HEK293 (cell line): ENCODE results near the gene VEGFA.

Source experiments
- CTCF ChIA-PET: fragments of 350-600 bp; formaldehyde crosslinking; extraction: SDS; loops from one replicate; lab custom pipeline; 2021; ENCODE audit warnings: antibody characterized with exemption; lab: Yijun Ruan, JAX
- POLR2A ChIA-PET: fragments of 300-600 bp; formaldehyde crosslinking; extraction: SDS; loops from one replicate; lab custom pipeline; 2020; ENCODE audit warnings: antibody characterized with exemption, inconsistent platforms; lab: Yijun Ruan, JAX
- H3K27ac ChIP-seq: fragments of 200-500 bp; sonication (Bioruptor generic); 2 replicates; pipeline ENCODE4 v1.5.1; 2014; ENCODE audit warnings: low read depth, low read length, control low read depth, inconsistent platforms; ENCODE audit errors: extremely low read depth
- H3K36me3 ChIP-seq, 2 experiments: fragments of 200-500 bp in 1 of 2; sonication (Bioruptor generic) in 1 of 2; 1 replicate in 1 of 2; 2 replicates in 1 of 2; pipeline ENCODE4 v1.5.1; 2014 to 2017; ENCODE audit warnings: inconsistent platforms in 2 of 2, low read length in 2 of 2; ENCODE audit not compliant: control insufficient read depth in 2 of 2, insufficient read depth in 1 of 2
- H3K4me1 ChIP-seq: fragments of 200-500 bp; sonication (Bioruptor generic); 2 replicates; pipeline ENCODE4 v1.5.1; 2014; ENCODE audit warnings: mild to moderate bottlenecking, low read length, inconsistent platforms; ENCODE audit not compliant: control insufficient read depth, insufficient read depth
- H3K4me3 ChIP-seq: 2 replicates; pipeline ENCODE4 v1.5.1; 2011; ENCODE audit warnings: low read depth, mild to moderate bottlenecking, control low read depth, low read length, moderate library complexity
- H3K9me3 ChIP-seq: fragments of 200-500 bp; sonication (Bioruptor generic); 2 replicates; pipeline ENCODE4 v1.5.1; 2014; ENCODE audit warnings: low read depth, low read length, inconsistent platforms; ENCODE audit not compliant: control insufficient read depth, insufficient read depth
- FEZF1 ChIP-seq: fragments of 450-650 bp; formaldehyde crosslinking; IDR thresholded peaks from 2 replicates; pipeline ENCODE4 v1.5.1; 2016; ENCODE audit warnings: missing biosample characterization, missing genetic modification characterization
- KLF10 ChIP-seq: fragments of 450-650 bp; IDR thresholded peaks from 2 replicates; pipeline ENCODE4 v1.5.1; 2018; ENCODE audit warnings: missing biosample characterization, mild to moderate bottlenecking, missing genetic modification characterization
- ZBTB11 ChIP-seq: fragments of 450-650 bp; formaldehyde crosslinking; conservative IDR thresholded peaks from 2 replicates; pipeline ENCODE4 v1.5.1; 2016; ENCODE audit warnings: low read depth, missing biosample characterization, missing genetic modification characterization
- ZBTB17 ChIP-seq: fragments of 450-650 bp; formaldehyde crosslinking; IDR thresholded peaks from 2 replicates; pipeline ENCODE4 v1.5.1; 2016; ENCODE audit warnings: missing biosample characterization, missing genetic modification characterization
- ZBTB26 ChIP-seq: fragments of 450-650 bp; formaldehyde crosslinking; optimal IDR thresholded peaks from 2 replicates; pipeline ENCODE3; 2016; ENCODE audit warnings: missing biosample characterization, mild to moderate bottlenecking, missing genetic modification characterization
- ZFP37 ChIP-seq: fragments of 450-650 bp; formaldehyde crosslinking; IDR thresholded peaks from 2 replicates; pipeline ENCODE4 v1.5.1; 2016; ENCODE audit warnings: missing biosample characterization, missing genetic modification characterization
- ZIC2 ChIP-seq: fragments of 450-650 bp; formaldehyde crosslinking; IDR thresholded peaks from 2 replicates; pipeline ENCODE4 v1.5.1; 2016; ENCODE audit warnings: missing biosample characterization, missing genetic modification characterization
- ZNF121 ChIP-seq: fragments of 450-650 bp; formaldehyde crosslinking; IDR thresholded peaks from 2 replicates; pipeline ENCODE4 v1.5.1; 2016; ENCODE audit warnings: missing biosample characterization, missing genetic modification characterization
- ZNF138 ChIP-seq: fragments of 450-650 bp; formaldehyde crosslinking; IDR thresholded peaks from 2 replicates; pipeline ENCODE4 v1.5.1; 2016; ENCODE audit warnings: missing biosample characterization, missing genetic modification characterization, borderline replicate concordance
- ZNF146 ChIP-seq: fragments of 450-650 bp; formaldehyde crosslinking; IDR thresholded peaks from 2 replicates; pipeline ENCODE4 v1.5.1; 2016; ENCODE audit warnings: missing biosample characterization, missing genetic modification characterization
- ZNF169 ChIP-seq: fragments of 450-650 bp; formaldehyde crosslinking; IDR thresholded peaks from 2 replicates; pipeline ENCODE4 v1.5.1; 2016; ENCODE audit warnings: missing biosample characterization, missing genetic modification characterization
- ZNF221 ChIP-seq: fragments of 450-650 bp; formaldehyde crosslinking; IDR thresholded peaks from 2 replicates; pipeline ENCODE4 v1.5.1; 2017; ENCODE audit warnings: missing biosample characterization, missing genetic modification characterization, borderline replicate concordance
- ZNF239 ChIP-seq: fragments of 450-650 bp; formaldehyde crosslinking; IDR thresholded peaks from 2 replicates; pipeline ENCODE4 v1.5.1; 2016; ENCODE audit warnings: missing biosample characterization, missing genetic modification characterization
- ZNF391 ChIP-seq: fragments of 450-650 bp; formaldehyde crosslinking; IDR thresholded peaks from 2 replicates; pipeline ENCODE4 v1.5.1; 2016; ENCODE audit warnings: low read depth, missing biosample characterization, missing genetic modification characterization, borderline replicate concordance
- ZNF398 ChIP-seq: fragments of 450-650 bp; formaldehyde crosslinking; IDR thresholded peaks from 2 replicates; pipeline ENCODE4 v1.5.1; 2017; ENCODE audit warnings: missing biosample characterization, missing genetic modification characterization
- ZNF670 ChIP-seq: fragments of 450-650 bp; formaldehyde crosslinking; IDR thresholded peaks from 2 replicates; pipeline ENCODE4 v1.5.1; 2016; ENCODE audit warnings: missing biosample characterization, missing genetic modification characterization, low read depth
- ZNF692 ChIP-seq: fragments of 450-650 bp; formaldehyde crosslinking; IDR thresholded peaks from 2 replicates; pipeline ENCODE4 v1.5.1; 2016; ENCODE audit warnings: missing biosample characterization, missing genetic modification characterization
- ZNF701 ChIP-seq: fragments of 450-650 bp; formaldehyde crosslinking; IDR thresholded peaks from 2 replicates; pipeline ENCODE4 v1.5.1; 2016; ENCODE audit warnings: missing biosample characterization, missing genetic modification characterization
- ZNF785 ChIP-seq: fragments of 450-650 bp; formaldehyde crosslinking; IDR thresholded peaks from 2 replicates; pipeline ENCODE4 v1.5.1; 2016; ENCODE audit warnings: missing biosample characterization, missing genetic modification characterization
- ZSCAN4 ChIP-seq: fragments of 450-650 bp; formaldehyde crosslinking; IDR thresholded peaks from 2 replicates; pipeline ENCODE4 v1.5.1; 2017; ENCODE audit warnings: missing biosample characterization, missing genetic modification characterization

The VEGFA gene

GRCh38 chr6:43736844-43737243 is 33.2 kb upstream of the VEGFA start:
- Histone ChIP-seq H3K9me3 (no peaks in the 10 kb centered on the region), H3K4me1 (no peaks in the 10 kb centered on the region), H3K4me3 (no peak overlapping the region), H3K27ac (no peak overlapping the region), H3K36me3 (no peaks in the 10 kb centered on the region)
- ChIA-PET CTCF (interaction anchor here (0.6 kb wide), 1 partner anchor 129 kb away, joined by 3 read pairs; no protein-coding TSS in a partner anchor), POLR2A (interaction anchor here (0.7 to 1.6 kb wide), 2 partner anchors 34 to 116 kb away, joined by 4 to 6 read pairs; partner anchors contain the start of gene VEGFA)
- TF ChIP-seq ZNF121 (tag by site-specific recombination), result no peak
- TF ChIP-seq ZNF221 (tag by site-specific recombination), result no peak
- TF ChIP-seq ZNF692, result 0 out of 2 replicates have a peak, but pooled peaks have one; percentile 28

GRCh38 chr6:43737272-43738081 is 32.5 kb upstream of the VEGFA start:
- no peak overlapping the region; the same call in 1 of the 2 replicates for H3K27ac ChIP-seq
- no peak overlapping the region for H3K4me3 ChIP-seq
- TF ChIP-seq ZIC2 (0 out of 2 replicates have a peak, but pooled peaks have one; percentile 11), ZBTB26 (tag by site-specific recombination) (no peak), ZNF398 (tag by site-specific recombination) (0 out of 2 replicates have a peak, but pooled peaks have one; percentile 29)
- TF ChIP-seq, all 188 proteins: peak for 2
- Histone ChIP-seq H3K36me3 (no peaks in the 10 kb centered on the region), H3K9me3 (no peaks in the 10 kb centered on the region), H3K4me1 (no peaks in the 10 kb centered on the region)
- CTCF ChIA-PET, result interaction anchor here (0.6 to 3.1 kb wide), 5 partner anchors 13 to 519 kb away, joined by 3 to 10 read pairs (median 3); no protein-coding TSS in a partner anchor
- POLR2A ChIA-PET, result interaction anchor here (0.7 to 1.6 kb wide), 3 partner anchors 33 to 117 kb away, joined by 3 to 6 read pairs (median 4); partner anchors contain the start of gene VEGFA

- H3K27ac ChIP-seq, result no peak overlapping the region
- CTCF ChIA-PET, result interaction anchor here (1.0 to 3.1 kb wide), 3 partner anchors 14 to 129 kb away, joined by 3 to 10 read pairs (median 3); no protein-coding TSS in a partner anchor
- TF ChIP-seq ZNF701 (no peak), FEZF1 (tag by site-specific recombination) (no peak), ZNF239 (tag by site-specific recombination) (peak; percentile 59; the same call in 1 of the 2 replicates), ZNF138 (no peak), ZBTB17 (tag by site-specific recombination) (no peak), ZNF785 (tag by site-specific recombination) (0 out of 2 replicates have a peak, but pooled peaks have one; percentile 44), ZBTB11 (no peak), ZNF391 (tag by site-specific recombination) (no peak), ZNF169 (tag by site-specific recombination) (no peak), ZFP37 (tag by site-specific recombination) (no peak), ZNF670 (tag by site-specific recombination) (peak; percentile 43; the same call in 1 of the 2 replicates), KLF10 (tag by site-specific recombination) (no peak), ZNF146 (tag by site-specific recombination) (0 out of 2 replicates have a peak, but pooled peaks have one; percentile 2), ZSCAN4 (tag by site-specific recombination) (peak; percentile 95)
Observed at GRCh38 chr6:43738267-43738676, 31.7 kb upstream of the VEGFA start.

More at GRCh38 chr6:43738267-43738676, 31.7 kb upstream of the VEGFA start:
- POLR2A ChIA-PET, result interaction anchor here (0.7 to 1.6 kb wide), 2 partner anchors 32 to 70 kb away, joined by 3 to 6 read pairs; partner anchors contain the start of gene VEGFA
- no peak overlapping the region for H3K4me3 ChIP-seq
- H3K36me3 ChIP-seq, result no peaks in the 10 kb centered on the region
- H3K4me1 ChIP-seq, result no peaks in the 10 kb centered on the region
- no peaks in the 10 kb centered on the region for H3K9me3 ChIP-seq
